ENCODE results near the gene UBE2O. TPM values are rescaled to one million over a fixed set of nuclear protein-coding genes. Genes with fewer than 3 reads are reported as not detected.
A peak's percentile ranks its signal among the peaks of the same experiment; 100 is the strongest.

Gene UBE2O
- polyA plus RNA-seq, 4 donors = 5.7 to 19.7 (median 9.6) TPM

GRCh38 chr17:76491271-76492122, 38.5 kb upstream of the UBE2O start:
- WGBS, 3 donors = 45 to 68% (median 56%) methylated on average over 16 to 17 of the region's 17 CpGs
- peak; percentile 42 to 46 for DNase-seq
- no peaks in the 10 kb centered on the region for H3K9me3 ChIP-seq (ENCODE audit: control insufficient read depth in 2 of 2, insufficient read depth in 1 of 2, low read depth in 1 of 2, low read length in 1 of 2)
- peaks cover 0 to 20% (median 2%) of the 10 kb centered on the region in 3 donors for H3K36me3 ChIP-seq (ENCODE audit: control insufficient read depth in 3 of 3, insufficient read depth in 2 of 3, low read depth in 1 of 3, low read length in 3 of 3)
- H3K27ac ChIP-seq (ENCODE audit: low read depth in 1 of 3, low read length in 2 of 3) = peak overlapping the region; percentile 21 to 92 (median 91)
- H3K4me3 ChIP-seq (ENCODE audit: low read depth in 1 of 3, low read length in 3 of 3) = no peak overlapping the region
- H3K27me3 ChIP-seq (ENCODE audit: control insufficient read depth in 3 of 3, insufficient read depth in 3 of 3, low read length in 3 of 3) = no peaks in the 10 kb centered on the region
- no peak for FAIRE-seq
- H3K4me1 ChIP-seq (ENCODE audit: control insufficient read depth in 3 of 3, insufficient read depth in 2 of 3, low read depth in 1 of 3, low read length in 2 of 3) = peaks cover 4 to 66% (median 23%) of the 10 kb centered on the region in 3 donors

DNA sequence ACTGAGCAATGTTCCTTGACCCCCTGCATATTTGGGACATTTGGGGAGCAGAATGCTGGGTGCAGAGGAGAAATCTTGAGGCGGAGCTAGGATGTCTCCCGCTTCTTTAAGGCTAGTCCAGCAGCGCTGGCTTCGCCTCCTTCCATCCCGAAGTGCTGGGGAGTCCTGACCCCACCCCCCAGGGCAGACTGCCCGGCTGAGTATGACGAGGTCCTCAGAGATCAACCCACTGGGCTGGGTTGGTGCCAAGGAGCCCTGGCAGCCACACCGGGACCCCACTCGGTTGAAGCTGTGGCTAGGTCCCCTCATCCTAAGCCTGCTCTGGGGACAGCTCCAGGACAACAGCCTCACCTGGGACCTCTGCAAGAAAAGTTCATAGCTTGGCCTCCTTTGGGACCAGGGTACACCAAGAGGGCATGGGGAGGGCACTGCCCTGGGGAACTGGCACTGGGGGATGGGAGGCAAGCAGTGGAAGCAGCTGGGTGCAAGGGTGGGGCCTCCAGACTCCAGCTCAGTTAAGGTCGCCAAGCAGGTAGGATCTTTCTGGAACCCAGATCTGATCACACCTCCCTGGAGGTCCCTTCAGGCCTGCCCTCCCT, 37.3 kb upstream of the UBE2O start:
- Histone ChIP-seq H3K9me3 (ENCODE audit: control insufficient read depth in 2 of 2, insufficient read depth in 1 of 2, low read depth in 1 of 2, low read length in 1 of 2) (no peaks in the 10 kb centered on the region), H3K27ac (ENCODE audit: low read depth in 1 of 3, low read length in 2 of 3) (peak overlapping the region in 1 of 3 donors; percentile 92), H3K27me3 (ENCODE audit: control insufficient read depth in 3 of 3, insufficient read depth in 3 of 3, low read length in 3 of 3) (no peaks in the 10 kb centered on the region), H3K4me1 (ENCODE audit: control insufficient read depth in 3 of 3, insufficient read depth in 2 of 3, low read depth in 1 of 3, low read length in 2 of 3) (peaks cover 4 to 54% (median 23%) of the 10 kb centered on the region in 3 donors), H3K4me3 (ENCODE audit: low read depth in 1 of 3, low read length in 3 of 3) (no peak overlapping the region), H3K36me3 (ENCODE audit: control insufficient read depth in 3 of 3, insufficient read depth in 2 of 3, low read depth in 1 of 3, low read length in 3 of 3) (peaks cover 0 to 18% (median 2%) of the 10 kb centered on the region in 3 donors)
- WGBS, 3 donors = 45 to 67% (median 60%) methylated on average over 9 to 10 of the region's 10 CpGs
- DNase-seq (no peak), FAIRE-seq (no peak)

DNA sequence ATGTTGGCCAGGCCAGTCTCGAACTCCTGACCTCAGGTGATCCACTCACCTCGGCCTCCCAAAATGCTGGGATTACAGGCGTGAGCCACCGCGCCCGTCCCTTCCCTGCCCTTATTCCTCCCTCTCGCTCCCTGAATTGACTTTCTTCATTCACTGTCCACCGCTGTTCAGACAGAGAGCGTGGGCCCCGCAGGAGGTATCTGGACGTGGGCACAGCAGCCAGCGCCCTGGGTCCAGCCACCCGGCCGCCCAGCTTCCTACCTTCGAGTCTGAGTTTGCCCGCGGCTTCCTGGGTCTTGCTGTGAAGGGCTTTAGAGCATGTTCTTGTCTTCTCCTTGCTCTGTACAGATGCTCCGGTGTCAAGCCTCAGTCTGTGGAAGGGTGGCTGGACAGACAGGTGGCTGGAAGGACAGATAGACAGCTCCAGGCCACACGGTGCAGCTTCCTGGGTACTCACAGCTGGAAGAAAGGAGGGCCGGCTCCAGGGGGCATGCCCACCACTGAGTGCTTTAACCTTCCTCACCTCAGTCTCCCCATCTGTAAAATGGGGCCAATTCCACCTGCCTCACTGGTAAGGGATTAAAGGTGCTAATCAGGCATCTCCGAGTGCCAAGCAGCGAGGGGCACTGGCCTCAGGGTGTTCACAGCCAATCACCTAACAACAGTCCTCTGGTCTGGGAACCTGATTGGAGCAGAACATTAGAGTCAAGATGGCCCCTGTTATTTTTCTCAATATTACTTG, 34.7 kb upstream of the UBE2O start:
- Histone ChIP-seq H3K4me3 (ENCODE audit: low read depth in 1 of 3, low read length in 3 of 3) (no peak overlapping the region), H3K27me3 (ENCODE audit: control insufficient read depth in 3 of 3, insufficient read depth in 3 of 3, low read length in 3 of 3) (no peaks in the 10 kb centered on the region), H3K9me3 (ENCODE audit: control insufficient read depth in 2 of 2, insufficient read depth in 1 of 2, low read depth in 1 of 2, low read length in 1 of 2) (no peaks in the 10 kb centered on the region), H3K36me3 (ENCODE audit: control insufficient read depth in 3 of 3, insufficient read depth in 2 of 3, low read depth in 1 of 3, low read length in 3 of 3) (peaks cover 0 to 19% (median 2%) of the 10 kb centered on the region in 3 donors), H3K4me1 (ENCODE audit: control insufficient read depth in 3 of 3, insufficient read depth in 2 of 3, low read depth in 1 of 3, low read length in 2 of 3) (peaks cover 4 to 30% (median 16%) of the 10 kb centered on the region in 3 donors), H3K27ac (ENCODE audit: low read depth in 1 of 3, low read length in 2 of 3) (peak overlapping the region in 1 of 3 donors; percentile 29)
- 94 to 96% (median 95%) methylated on average over 22 of the region's 22 CpGs for WGBS, 3 donors
- FAIRE-seq (no peak), DNase-seq (no peak)

DNA sequence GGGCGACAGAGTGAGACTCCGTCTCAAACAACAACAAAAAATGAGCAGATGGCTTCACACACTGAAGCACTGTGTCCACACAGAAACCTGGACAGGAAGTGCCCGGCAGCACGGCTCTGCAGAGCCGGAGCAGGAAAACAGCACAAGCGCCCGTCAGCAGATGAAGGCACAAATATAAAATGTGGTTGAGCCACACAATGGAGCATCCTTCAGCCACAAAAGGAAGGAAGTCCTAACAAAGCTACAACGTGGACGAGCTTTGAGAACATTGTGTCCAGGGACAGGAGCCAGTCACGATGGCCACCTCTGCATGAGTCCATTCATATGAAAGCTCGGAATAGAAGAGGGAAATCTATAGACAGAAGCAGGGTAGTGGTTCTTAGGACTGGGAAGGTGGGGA, 32.6 kb upstream of the UBE2O start:
- Histone ChIP-seq H3K9me3 (ENCODE audit: control insufficient read depth in 2 of 2, insufficient read depth in 1 of 2, low read depth in 1 of 2, low read length in 1 of 2) (no peaks in the 10 kb centered on the region), H3K27me3 (ENCODE audit: control insufficient read depth in 3 of 3, insufficient read depth in 3 of 3, low read length in 3 of 3) (no peaks in the 10 kb centered on the region), H3K27ac (ENCODE audit: low read depth in 1 of 3, low read length in 2 of 3) (peak overlapping the region in 1 of 3 donors; percentile 73), H3K4me3 (ENCODE audit: low read depth in 1 of 3, low read length in 3 of 3) (no peak overlapping the region), H3K36me3 (ENCODE audit: control insufficient read depth in 3 of 3, insufficient read depth in 2 of 3, low read depth in 1 of 3, low read length in 3 of 3) (peaks cover 0 to 31% (median 2%) of the 10 kb centered on the region in 3 donors), H3K4me1 (ENCODE audit: control insufficient read depth in 3 of 3, insufficient read depth in 2 of 3, low read depth in 1 of 3, low read length in 2 of 3) (peaks cover 0 to 16% (median 4%) of the 10 kb centered on the region in 3 donors)
- no peak for DNase-seq
- FAIRE-seq = no peak
- 59 to 84% (median 63%) methylated on average over 11 of the region's 11 CpGs for WGBS, 3 donors

DNA sequence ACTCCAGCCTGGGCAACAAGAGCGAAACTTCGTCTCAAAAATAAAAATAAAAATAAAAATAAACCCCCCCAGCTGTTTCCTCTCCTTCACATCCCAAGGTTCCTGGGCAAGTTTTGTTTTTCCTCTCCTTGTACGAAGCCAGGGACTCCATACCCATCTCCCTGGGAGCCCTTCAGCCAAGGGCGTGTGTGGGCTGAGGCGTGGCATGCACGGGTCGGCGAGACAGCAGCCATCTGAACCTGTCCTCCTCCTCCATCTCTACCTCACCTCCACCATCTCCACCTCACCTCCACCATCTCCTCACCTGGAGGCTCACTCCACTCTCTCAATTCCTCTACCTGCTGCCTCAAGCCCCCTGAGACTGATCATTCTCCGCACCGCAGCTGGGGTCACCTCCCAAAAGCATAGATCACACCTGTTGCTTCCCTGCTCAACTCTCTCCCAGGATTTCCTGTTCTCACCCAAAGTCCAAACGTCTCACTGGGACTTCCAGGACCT, 31.3 kb upstream of the UBE2O start:
- H3K27me3 ChIP-seq (ENCODE audit: control insufficient read depth in 3 of 3, insufficient read depth in 3 of 3, low read length in 3 of 3) = no peaks in the 10 kb centered on the region
- DNase-seq (no peak), FAIRE-seq (no peak)
- WGBS, 3 donors = 79 to 88% (median 81%) methylated on average over 11 of the region's 11 CpGs
- H3K9me3 ChIP-seq (ENCODE audit: control insufficient read depth in 2 of 2, insufficient read depth in 1 of 2, low read depth in 1 of 2, low read length in 1 of 2) = no peaks in the 10 kb centered on the region
- H3K36me3 ChIP-seq (ENCODE audit: control insufficient read depth in 3 of 3, insufficient read depth in 2 of 3, low read depth in 1 of 3, low read length in 3 of 3) = peaks cover 0 to 38% (median 2%) of the 10 kb centered on the region in 3 donors
- peak overlapping the region in 1 of 3 donors; percentile 22 for H3K27ac ChIP-seq (ENCODE audit: low read depth in 1 of 3, low read length in 2 of 3)
- H3K4me1 ChIP-seq (ENCODE audit: control insufficient read depth in 3 of 3, insufficient read depth in 2 of 3, low read depth in 1 of 3, low read length in 2 of 3) = peaks cover 0 to 7% (median 0%) of the 10 kb centered on the region in 3 donors
- H3K4me3 ChIP-seq (ENCODE audit: low read depth in 1 of 3, low read length in 3 of 3) = no peak overlapping the region

GRCh38 chr17:76481071-76481655, 28.2 kb upstream of the UBE2O start:
- FAIRE-seq = no peak
- DNase-seq = no peak
- Histone ChIP-seq H3K9me3 (ENCODE audit: control insufficient read depth in 2 of 2, insufficient read depth in 1 of 2, low read depth in 1 of 2, low read length in 1 of 2) (no peaks in the 10 kb centered on the region), H3K27ac (ENCODE audit: low read depth in 1 of 3, low read length in 2 of 3) (peak overlapping the region in 2 of 3 donors; percentile 10 to 79), H3K4me3 (ENCODE audit: low read depth in 1 of 3, low read length in 3 of 3) (no peak overlapping the region), H3K36me3 (ENCODE audit: control insufficient read depth in 3 of 3, insufficient read depth in 2 of 3, low read depth in 1 of 3, low read length in 3 of 3) (peaks cover 2 to 61% (median 3%) of the 10 kb centered on the region in 3 donors), H3K4me1 (ENCODE audit: control insufficient read depth in 3 of 3, insufficient read depth in 2 of 3, low read depth in 1 of 3, low read length in 2 of 3) (peaks cover 0 to 7% (median 0%) of the 10 kb centered on the region in 3 donors), H3K27me3 (ENCODE audit: control insufficient read depth in 3 of 3, insufficient read depth in 3 of 3, low read length in 3 of 3) (no peaks in the 10 kb centered on the region)
- 75 to 90% (median 83%) methylated on average over 19 to 21 of the region's 21 CpGs for WGBS, 3 donors

- H3K9me3 ChIP-seq (ENCODE audit: control insufficient read depth in 2 of 2, insufficient read depth in 1 of 2, low read depth in 1 of 2, low read length in 1 of 2) = no peaks in the 10 kb centered on the region
- H3K36me3 ChIP-seq (ENCODE audit: control insufficient read depth in 3 of 3, insufficient read depth in 2 of 3, low read depth in 1 of 3, low read length in 3 of 3) = peaks cover 2 to 60% (median 3%) of the 10 kb centered on the region in 3 donors
- WGBS, 3 donors = 58 to 84% (median 81%) methylated on average over 15 of the region's 15 CpGs
- H3K4me3 ChIP-seq (ENCODE audit: low read depth in 1 of 3, low read length in 3 of 3) = no peak overlapping the region
- peaks cover 0 to 7% (median 0%) of the 10 kb centered on the region in 3 donors for H3K4me1 ChIP-seq (ENCODE audit: control insufficient read depth in 3 of 3, insufficient read depth in 2 of 3, low read depth in 1 of 3, low read length in 2 of 3)
- DNase-seq (no peak), FAIRE-seq (no peak)
- H3K27me3 ChIP-seq (ENCODE audit: control insufficient read depth in 3 of 3, insufficient read depth in 3 of 3, low read length in 3 of 3) = no peaks in the 10 kb centered on the region
- H3K27ac ChIP-seq (ENCODE audit: low read depth in 1 of 3, low read length in 2 of 3) = peak overlapping the region in 2 of 3 donors; percentile 40 to 79
These were observed 27.7 kb upstream of the UBE2O start for GRCh38 chr17:76480632-76481031.

All from small intestine (tissue), 7 donors.